OCI-LY7 (cell line): ENCODE results near the gene EFNA5. TPM values are rescaled to one million over a fixed set of nuclear protein-coding genes. Genes with fewer than 3 reads are reported as not detected.

Experiments
- BruUV-seq: library from RNA; stranded (reverse); fragments of 400-500 nt; replicated peaks from 2 replicates; lab custom pipeline; 2021; lab: Mats Ljungman, UMichigan
- CTCF ChIA-PET: fragments of 300-600 bp; sonication (Branson Sonifier 250); formaldehyde crosslinking; loops from one replicate; lab custom pipeline; 2022; ENCODE audit warnings: antibody characterized with exemption; ENCODE audit not compliant: unreplicated experiment; lab: Charles Lee
- POLR2A ChIA-PET: fragments of 300-600 bp; sonication (Branson Sonifier 250); formaldehyde crosslinking; loops from one replicate; lab custom pipeline; 2022; ENCODE audit warnings: antibody characterized with exemption; lab: Charles Lee
- DNase-seq: peaks from one replicate; pipeline ENCODE4 v3.0.0-alpha.2; 2015; ENCODE audit warnings: low spot score
- H2AFZ ChIP-seq: fragments of 200-600 bp; sonication (generic), shearing (Covaris generic); 2 replicates; pipeline ENCODE4 v1.6.1; 2014; ENCODE audit warnings: mild to moderate bottlenecking, antibody characterized with exemption, low read length, moderate library complexity
- H3K27ac ChIP-seq: fragments of 200-600 bp; sonication (generic); 2 replicates; pipeline ENCODE4 v1.5.1; 2014; ENCODE audit warnings: mixed run types, low read depth, mild to moderate bottlenecking, moderate library complexity, low read length, inconsistent platforms; ENCODE audit not compliant: poor library complexity, severe bottlenecking
- H3K36me3 ChIP-seq: fragments of 200-600 bp; sonication (generic); 2 replicates; pipeline ENCODE4 v1.6.1; 2014; ENCODE audit warnings: mild to moderate bottlenecking, antibody characterized with exemption, low read length, moderate library complexity, mixed read lengths; ENCODE audit not compliant: insufficient read depth
- H3K4me1 ChIP-seq: fragments of 200-600 bp; sonication (generic); 2 replicates; pipeline ENCODE4 v1.5.1; 2014; ENCODE audit warnings: mild to moderate bottlenecking, low read length; ENCODE audit not compliant: insufficient read depth, poor library complexity, severe bottlenecking
- H3K4me2 ChIP-seq: fragments of 200-600 bp; sonication (generic); 2 replicates; pipeline ENCODE4 v1.6.1; 2014; ENCODE audit warnings: mild to moderate bottlenecking, low read length
- H3K4me3 ChIP-seq: fragments of 200-600 bp; sonication (generic); 2 replicates; pipeline ENCODE4 v1.5.1; 2014; ENCODE audit warnings: mild to moderate bottlenecking, low read depth, low read length; ENCODE audit not compliant: poor library complexity, severe bottlenecking
- H3K79me2 ChIP-seq: fragments of 200-600 bp; sonication (generic); 2 replicates; pipeline ENCODE4 v1.6.1; 2016; ENCODE audit warnings: low read depth, mild to moderate bottlenecking, low read length, moderate library complexity, mixed read lengths; ENCODE audit not compliant: insufficient read depth
- H3K9me2 ChIP-seq: fragments of 200-600 bp; sonication (generic); 2 replicates; pipeline ENCODE4 v1.6.1; 2016; ENCODE audit warnings: mild to moderate bottlenecking, low read length, mixed read lengths; ENCODE audit not compliant: insufficient read depth
- H3K9me3 ChIP-seq: fragments of 200-600 bp; sonication (generic); 2 replicates; pipeline ENCODE4 v1.6.1; 2014; ENCODE audit warnings: mild to moderate bottlenecking, mixed run types, low read length, mixed read lengths
- H4K20me1 ChIP-seq: fragments of 200-600 bp; sonication (generic); 2 replicates; pipeline ENCODE4 v1.6.1; 2014; ENCODE audit warnings: mild to moderate bottlenecking, antibody characterized with exemption, low read length, moderate library complexity, mixed read lengths; ENCODE audit not compliant: insufficient read depth
- EZH2phosphoT487 ChIP-seq: fragments of 200-600 bp; sonication (generic); IDR thresholded peaks from 2 replicates; pipeline ENCODE4 v1.6.1; 2018; ENCODE audit warnings: low read depth, borderline replicate concordance, mild to moderate bottlenecking, mixed run types, antibody characterized with exemption, low read length, moderate library complexity, mixed read lengths
- intact Hi-C: fragments of 100-400 bp; cut with micrococcal nuclease; formaldehyde crosslinking; loops from one replicate; pipeline ENCODE4 v1.10.0; 2022; ENCODE audit not compliant: unreplicated experiment
- total RNA-seq, 2 experiments: library from RNA; depleted of rRNA in 1 of 2; stranded (reverse); fragments of >200 nt in 1 of 2; shearing (Covaris generic) in 1 of 2; gene quantifications; 2 replicates each; pipeline ENCODE4 v1.2.3, GENCODE V29; 2014 to 2022
- TF ChIP-seq, protein P1 (sequence below): fragments of 200-600 bp; sonication (generic); conservative IDR thresholded peaks from 2 replicates; pipeline ENCODE4 v1.5.1; 2014; ENCODE audit warnings: mild to moderate bottlenecking, antibody characterized with exemption, low read length, moderate library complexity, mixed read lengths

Gene EFNA5
- total RNA-seq, 2 experiments from 2014 or later = 2.1 to 3.1 TPM

DNA sequence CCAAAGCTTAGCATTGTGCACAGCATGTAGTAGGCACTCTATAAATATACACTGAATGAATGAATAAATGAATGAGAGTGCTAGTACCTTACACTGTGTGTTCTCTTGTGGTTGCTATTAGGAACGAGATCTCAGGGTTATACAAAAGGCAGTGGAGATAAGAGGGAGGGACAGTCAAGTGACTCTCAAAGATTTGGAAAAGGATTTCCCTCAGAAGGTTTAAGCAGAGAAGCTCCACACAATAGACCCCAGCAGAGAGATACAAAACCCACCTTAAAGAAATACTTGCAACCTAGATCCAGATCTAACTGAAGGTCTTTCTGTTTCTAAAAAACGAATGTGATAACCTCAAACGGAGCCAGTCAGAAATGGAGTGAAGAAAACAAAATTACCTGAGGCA is 11.8 kb upstream of the EFNA5 start:
- TF ChIP-seq, protein P1, sequence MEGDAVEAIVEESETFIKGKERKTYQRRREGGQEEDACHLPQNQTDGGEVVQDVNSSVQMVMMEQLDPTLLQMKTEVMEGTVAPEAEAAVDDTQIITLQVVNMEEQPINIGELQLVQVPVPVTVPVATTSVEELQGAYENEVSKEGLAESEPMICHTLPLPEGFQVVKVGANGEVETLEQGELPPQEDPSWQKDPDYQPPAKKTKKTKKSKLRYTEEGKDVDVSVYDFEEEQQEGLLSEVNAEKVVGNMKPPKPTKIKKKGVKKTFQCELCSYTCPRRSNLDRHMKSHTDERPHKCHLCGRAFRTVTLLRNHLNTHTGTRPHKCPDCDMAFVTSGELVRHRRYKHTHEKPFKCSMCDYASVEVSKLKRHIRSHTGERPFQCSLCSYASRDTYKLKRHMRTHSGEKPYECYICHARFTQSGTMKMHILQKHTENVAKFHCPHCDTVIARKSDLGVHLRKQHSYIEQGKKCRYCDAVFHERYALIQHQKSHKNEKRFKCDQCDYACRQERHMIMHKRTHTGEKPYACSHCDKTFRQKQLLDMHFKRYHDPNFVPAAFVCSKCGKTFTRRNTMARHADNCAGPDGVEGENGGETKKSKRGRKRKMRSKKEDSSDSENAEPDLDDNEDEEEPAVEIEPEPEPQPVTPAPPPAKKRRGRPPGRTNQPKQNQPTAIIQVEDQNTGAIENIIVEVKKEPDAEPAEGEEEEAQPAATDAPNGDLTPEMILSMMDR = no peak
- TF ChIP-seq EZH2phosphoT487 = no peak
- CTCF ChIA-PET = no interaction called here
- intact Hi-C loops = no loop called here

DNA sequence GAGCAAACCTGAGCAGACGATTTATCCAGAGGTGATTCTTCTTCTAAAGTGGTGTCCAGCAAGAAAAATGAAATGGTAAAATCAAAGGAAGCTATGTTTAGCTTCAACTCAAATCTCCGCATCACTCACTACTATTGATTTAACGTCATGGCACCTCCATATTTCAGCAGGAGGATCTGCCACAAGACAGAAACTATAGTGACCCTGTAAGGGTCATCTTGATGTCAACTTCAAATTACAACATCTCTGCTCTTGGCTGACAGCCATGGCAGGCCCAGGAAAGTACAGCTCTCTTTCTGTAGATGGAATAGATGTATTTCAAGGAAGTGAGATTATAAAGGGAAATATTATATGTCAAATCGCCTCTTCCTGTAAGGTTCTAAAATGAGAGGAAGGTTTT is 10.1 kb upstream of the EFNA5 start:
- ChIA-PET CTCF (no interaction called here), POLR2A (interaction anchor here (0.8 kb wide), 1 partner anchor 75 kb away, joined by 5 read pairs; no protein-coding TSS in a partner anchor)
- Histone ChIP-seq H3K4me2 (no peak overlapping the region), H2AFZ (no peak overlapping the region), H3K79me2 (no peaks in the 10 kb centered on the region), H4K20me1 (no peaks in the 10 kb centered on the region), H3K9me3 (no peaks in the 10 kb centered on the region), H3K36me3 (no peaks in the 10 kb centered on the region), H3K9me2 (no peaks in the 10 kb centered on the region), H3K27ac (no peak overlapping the region), H3K4me3 (no peak overlapping the region), H3K4me1 (no peaks in the 10 kb centered on the region)
- no TSS peak for BruUV-seq
- TF ChIP-seq EZH2phosphoT487 = no peak
- TF ChIP-seq, protein P1 = no peak
- intact Hi-C loops = no loop called here
- no peak for DNase-seq

More for the DNA sequence above, 11.8 kb upstream of the EFNA5 start:
- no peak overlapping the region for H3K4me2 ChIP-seq
- POLR2A ChIA-PET = interaction anchor here (0.7 kb wide), 1 partner anchor 8 kb away, joined by 3 read pairs; no protein-coding TSS in a partner anchor
- BruUV-seq = no TSS peak
- no peak for DNase-seq
- no peaks in the 10 kb centered on the region for H3K4me1 ChIP-seq
- H3K36me3 ChIP-seq = no peaks in the 10 kb centered on the region
- no peaks in the 10 kb centered on the region for H3K9me3 ChIP-seq
- no peak overlapping the region for H3K27ac ChIP-seq
- H3K9me2 ChIP-seq = no peaks in the 10 kb centered on the region
- H3K4me3 ChIP-seq = no peak overlapping the region
- no peak overlapping the region for H2AFZ ChIP-seq
- H3K79me2 ChIP-seq = no peaks in the 10 kb centered on the region
- no peaks in the 10 kb centered on the region for H4K20me1 ChIP-seq

DNA sequence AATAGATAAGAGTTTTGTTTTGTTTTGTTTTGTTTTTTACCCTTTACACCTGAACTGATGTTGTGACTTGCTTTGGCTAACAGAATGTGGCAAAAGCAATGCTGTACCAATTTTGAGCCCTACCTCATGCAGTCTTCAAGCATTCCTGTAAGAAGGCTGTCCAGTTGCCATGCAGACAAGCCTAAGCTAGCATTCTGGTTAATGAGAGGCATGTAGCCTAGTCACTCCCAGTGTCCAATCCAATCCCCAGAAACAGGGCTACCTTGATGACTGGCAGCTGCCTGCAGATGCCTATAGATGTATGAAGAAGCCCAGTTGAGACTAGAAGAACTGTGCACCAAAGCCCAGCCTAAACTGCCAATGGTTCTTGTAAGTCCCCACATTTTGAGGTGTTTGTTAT is 9.4 kb upstream of the EFNA5 start:
- intact Hi-C loops = no loop called here
- Histone ChIP-seq H3K4me1 (no peaks in the 10 kb centered on the region), H3K79me2 (no peaks in the 10 kb centered on the region), H3K36me3 (no peaks in the 10 kb centered on the region), H3K27ac (no peak overlapping the region), H3K4me3 (no peak overlapping the region), H3K4me2 (no peak overlapping the region), H3K9me3 (no peaks in the 10 kb centered on the region), H4K20me1 (no peaks in the 10 kb centered on the region), H2AFZ (no peak overlapping the region), H3K9me2 (no peaks in the 10 kb centered on the region)
- POLR2A ChIA-PET = interaction anchor here (0.7 to 0.8 kb wide), 2 partner anchors 74 to 393 kb away, joined by 3 to 5 read pairs; no protein-coding TSS in a partner anchor
- CTCF ChIA-PET = no interaction called here
- TF ChIP-seq, protein P1 = no peak
- TF ChIP-seq EZH2phosphoT487 = no peak
- BruUV-seq = no TSS peak
- DNase-seq = no peak
